DMS 273 (cell line): ENCODE results near the gene TMC1.

Experiments
- DNase-seq: peaks from one replicate; lab custom pipeline; 2025; ENCODE audit not compliant: unreplicated experiment; lab: John Stamatoyannopoulos, UW

Gene TMC1

DNA sequence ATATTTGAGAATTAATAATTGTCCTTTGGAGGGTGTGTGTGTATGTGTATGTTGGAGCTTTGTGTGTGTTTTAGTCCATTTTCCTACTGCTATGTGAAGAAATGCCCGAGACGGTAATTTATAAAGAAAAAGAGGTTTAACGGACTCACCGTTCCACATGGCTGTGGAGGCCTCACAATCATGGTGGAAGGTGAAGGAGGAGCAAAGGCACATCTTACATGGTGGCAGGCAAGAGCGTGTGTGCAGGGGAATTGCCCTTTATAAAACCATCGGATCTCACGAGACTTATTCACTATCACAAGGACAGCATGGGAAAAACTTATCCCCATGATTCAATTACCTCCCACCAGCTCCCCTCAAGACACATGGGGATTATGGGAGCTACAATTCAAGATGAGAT, 44.1 kb downstream of the TMC1 start:
- no peak for DNase-seq

DNA sequence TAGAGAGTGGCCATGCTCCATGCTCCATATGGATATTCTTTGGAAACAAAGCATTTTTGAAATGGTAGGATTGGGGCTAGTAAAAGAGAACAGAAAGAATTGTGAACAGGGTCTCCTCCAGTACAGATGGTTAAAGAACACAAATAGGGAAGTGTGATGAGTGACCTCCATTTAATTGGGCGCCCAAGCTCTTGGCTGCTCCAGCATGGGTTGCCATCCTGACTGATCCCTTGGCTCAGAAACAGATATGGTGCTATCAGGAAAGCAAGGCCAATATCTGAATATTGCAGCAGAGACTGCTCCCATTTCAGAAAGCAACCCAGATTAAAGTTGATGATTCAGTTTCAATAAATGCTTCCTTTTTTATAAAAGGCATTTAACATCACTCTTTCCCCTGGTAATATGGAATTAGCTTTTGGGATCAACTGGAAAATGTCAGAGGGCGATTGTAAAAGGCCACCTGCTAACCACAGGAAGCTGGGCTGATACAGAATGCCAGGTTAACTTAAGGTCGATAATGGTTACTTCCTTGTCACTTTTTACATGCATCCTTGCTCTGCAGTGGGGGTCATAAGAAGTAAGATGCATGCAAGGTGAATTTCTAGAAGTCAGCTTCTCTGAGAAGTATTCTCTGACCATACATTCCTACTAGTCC, 52.9 kb downstream of the TMC1 start:
- no peak for DNase-seq

DNA sequence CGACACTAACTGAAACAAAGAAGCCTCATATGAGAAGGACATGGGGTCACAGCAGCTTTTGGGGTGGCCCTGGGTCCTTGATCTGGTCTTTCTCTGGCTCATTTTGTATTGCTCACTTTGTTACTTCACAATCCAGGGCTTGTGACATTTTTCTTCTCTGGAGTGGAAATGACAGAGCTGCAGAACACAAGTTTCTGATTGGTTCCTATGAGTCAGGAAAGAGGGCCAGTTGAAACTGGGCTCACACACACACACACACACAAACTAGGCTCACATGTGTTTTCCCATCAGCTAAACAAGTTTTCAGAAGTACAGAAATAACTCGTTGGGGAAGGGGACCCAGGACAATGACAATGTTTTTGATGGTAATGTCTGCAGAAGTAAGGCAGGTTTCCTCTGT, 54.3 kb downstream of the TMC1 start:
- DNase-seq: no peak

DNA sequence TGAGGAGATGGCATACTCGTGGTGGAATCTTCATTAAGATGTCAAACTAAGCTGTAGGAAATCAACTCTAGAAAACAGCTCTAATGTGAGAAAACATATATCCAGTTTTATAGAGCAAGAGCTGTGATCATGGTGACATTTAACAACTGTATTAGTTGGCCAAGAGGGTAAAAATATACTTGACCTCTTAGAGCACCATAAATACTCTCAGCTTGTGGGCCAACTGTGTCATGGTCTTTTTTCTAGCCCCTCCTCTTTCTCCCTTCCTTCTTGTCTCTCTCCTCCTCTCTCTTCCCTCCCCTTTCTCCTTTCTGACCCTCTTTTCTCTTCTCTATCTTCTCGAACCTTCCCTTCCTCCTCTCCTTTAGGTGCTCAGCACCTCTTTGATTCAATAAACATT, 54.7 kb downstream of the TMC1 start:
- DNase-seq: no peak

DNA sequence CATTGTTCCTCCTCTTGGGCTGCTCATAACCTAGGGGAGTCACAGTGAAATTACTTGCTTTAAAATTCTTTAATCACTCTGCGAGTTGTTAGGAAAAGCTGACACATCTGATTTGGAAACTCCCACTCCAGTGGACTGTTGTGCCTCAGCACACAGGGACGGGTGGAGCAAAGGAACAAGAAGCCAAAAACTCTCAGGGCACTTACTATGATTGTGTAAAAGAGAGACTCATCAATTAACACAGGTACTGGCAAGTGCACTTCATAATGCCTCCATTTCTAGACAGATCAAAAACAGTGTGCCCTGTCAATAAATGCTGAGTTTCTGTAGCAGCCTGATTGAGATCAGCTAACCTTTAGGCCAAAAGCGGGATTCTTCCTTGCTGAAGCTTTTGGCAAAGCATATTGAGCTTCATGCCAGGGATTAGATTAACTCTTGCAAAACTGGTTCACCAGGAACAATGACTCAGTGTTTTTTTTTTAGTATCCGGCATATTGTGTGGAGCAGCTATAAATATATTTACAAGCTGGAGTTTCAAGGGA, 55.9 kb downstream of the TMC1 start:
- DNase-seq: peak; percentile 21

DNA sequence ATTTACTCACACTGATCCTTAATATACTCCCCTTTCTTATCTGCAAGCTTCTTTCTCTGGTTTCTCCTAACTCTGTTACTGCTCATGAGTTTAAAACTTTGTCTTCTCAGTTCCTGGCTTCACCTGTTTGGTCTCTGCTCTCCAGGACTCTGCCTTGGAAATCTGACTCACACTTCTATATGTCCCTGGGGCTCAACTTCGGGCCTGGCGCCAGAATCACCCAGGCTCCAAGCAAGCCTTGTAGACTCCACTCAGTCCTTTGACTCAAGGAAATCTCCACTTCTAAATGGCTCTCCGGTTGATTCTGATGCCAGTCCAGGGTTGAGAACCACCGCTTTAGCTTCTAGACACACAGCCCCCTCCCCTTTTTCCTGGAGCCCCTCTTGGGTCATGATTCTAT, 57.8 kb downstream of the TMC1 start:
- peak; percentile 50 for DNase-seq

DNA sequence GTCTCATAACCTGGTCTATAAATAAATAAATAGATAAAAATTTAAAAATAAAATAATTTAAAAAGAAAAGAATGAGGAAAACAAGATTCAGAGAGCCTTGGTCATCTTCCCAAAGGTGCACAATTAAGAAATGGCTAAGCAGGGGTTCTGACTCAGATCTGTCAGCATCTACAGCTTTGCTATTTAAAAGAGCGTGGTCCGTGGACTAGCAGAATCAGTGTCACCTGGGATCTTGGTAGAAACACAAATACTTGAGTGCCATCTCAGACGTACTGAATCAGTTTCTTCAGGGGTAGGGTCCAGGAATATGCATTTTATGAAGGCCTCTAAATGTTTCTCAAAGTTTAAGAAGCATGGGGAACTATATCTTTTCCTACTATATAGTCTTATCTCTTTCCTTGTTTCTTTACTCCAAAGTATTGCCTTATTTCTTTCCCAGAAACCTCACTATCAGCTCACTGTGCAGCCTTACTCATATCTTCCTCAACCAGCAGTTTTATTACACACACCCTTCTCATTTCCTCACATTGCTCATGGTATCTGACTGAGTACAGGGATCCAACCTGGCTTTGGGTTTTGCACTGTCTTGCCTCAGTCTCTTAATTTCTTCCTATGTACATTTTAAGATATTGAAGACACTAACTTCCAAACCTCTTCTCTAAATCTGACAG, 58.6 kb downstream of the TMC1 start:
- no peak for DNase-seq

DNA sequence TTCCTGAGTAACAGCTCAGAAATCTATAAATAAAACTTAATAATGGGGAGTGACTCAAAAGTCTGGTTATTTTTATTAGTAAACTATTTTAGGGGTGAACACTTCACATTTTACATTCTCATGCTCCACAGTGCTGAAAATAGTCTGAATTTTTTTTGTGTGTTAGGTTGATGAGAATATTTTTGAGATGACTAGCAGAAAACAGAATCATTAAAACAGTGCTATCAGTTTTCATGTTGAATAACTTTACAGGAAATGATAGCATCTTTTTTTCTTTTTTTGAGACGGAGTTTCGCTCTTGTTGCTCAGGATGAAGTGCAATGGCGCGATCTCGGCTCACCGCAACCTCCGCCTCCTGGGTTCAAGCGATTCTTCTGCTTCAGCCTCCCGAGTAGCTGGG, 60.3 kb downstream of the TMC1 start:
- DNase-seq: no peak

DNA sequence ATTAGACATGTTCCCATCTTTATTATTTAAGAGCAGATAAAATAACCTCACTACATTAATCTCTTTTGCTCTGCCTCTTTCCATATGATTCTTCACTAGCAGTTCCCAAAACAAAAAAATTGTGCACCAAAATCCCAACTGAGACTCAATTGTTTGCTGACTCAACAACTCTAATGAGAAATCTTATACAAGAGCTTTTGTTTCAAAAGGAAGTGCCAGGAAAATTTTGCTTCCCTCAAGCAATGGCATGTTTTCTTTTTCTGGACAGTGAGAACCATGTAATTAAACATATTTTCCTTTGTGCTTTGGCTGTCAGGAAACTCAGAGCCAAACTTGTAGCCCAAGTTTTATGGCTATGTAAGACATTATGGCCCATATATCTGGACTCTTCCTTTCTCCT, 62.0 kb downstream of the TMC1 start:
- no peak for DNase-seq

DNA sequence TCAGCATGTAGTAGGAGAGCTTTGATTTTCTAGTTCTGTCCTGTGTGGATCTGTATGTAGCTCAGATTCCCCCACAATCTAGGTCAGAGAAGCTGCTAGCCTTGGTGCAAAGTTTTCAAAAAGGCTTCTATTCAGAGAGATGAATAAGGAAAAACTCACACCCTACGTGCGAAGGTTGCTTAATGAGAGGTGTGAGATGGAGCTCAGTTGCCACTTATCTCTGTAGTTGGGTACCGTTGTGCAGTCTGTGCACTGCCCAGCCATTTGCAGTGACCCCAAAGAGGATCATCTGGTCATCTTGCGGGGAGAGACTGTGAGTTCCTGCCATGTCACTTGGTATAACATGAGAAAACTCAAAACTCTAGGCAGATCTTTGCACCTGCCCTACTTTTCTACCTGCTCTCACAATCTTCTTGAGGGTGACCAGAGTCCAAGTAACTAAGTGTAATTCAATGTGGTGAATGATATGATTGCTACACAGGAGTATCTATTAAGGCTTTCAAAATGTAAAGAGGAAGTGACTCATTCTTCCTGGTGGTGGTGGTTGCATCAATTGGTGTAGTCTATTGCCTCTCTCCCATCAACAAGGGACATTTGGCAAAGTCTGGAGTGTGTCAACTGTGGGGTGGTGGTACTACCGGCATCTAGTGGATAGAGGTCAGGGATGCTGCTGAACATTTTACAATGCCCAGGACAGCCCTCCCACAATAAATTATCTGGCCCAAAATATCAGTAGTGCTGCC, 65.2 kb downstream of the TMC1 start:
- no peak for DNase-seq

DNA sequence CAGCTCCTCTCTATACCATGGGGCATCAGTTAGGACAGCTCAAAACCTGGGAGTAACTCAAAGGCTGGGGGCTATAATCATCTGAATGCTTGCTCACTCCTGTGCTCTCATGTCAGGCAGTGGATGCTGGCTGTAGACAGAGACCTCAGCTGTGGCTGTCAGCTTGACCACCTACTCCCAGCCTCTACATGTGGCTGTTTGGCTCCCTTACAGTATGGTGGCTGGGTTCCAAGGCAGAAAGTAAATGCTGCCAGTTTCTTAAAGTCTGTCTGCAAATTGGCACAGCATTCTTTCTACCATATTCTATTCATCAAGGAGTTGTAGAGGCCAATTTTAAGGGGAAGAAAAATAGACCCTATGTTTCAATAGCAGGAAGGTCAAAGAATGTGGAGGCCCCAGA, 66.9 kb downstream of the TMC1 start:
- peak; percentile 49 for DNase-seq

DNA sequence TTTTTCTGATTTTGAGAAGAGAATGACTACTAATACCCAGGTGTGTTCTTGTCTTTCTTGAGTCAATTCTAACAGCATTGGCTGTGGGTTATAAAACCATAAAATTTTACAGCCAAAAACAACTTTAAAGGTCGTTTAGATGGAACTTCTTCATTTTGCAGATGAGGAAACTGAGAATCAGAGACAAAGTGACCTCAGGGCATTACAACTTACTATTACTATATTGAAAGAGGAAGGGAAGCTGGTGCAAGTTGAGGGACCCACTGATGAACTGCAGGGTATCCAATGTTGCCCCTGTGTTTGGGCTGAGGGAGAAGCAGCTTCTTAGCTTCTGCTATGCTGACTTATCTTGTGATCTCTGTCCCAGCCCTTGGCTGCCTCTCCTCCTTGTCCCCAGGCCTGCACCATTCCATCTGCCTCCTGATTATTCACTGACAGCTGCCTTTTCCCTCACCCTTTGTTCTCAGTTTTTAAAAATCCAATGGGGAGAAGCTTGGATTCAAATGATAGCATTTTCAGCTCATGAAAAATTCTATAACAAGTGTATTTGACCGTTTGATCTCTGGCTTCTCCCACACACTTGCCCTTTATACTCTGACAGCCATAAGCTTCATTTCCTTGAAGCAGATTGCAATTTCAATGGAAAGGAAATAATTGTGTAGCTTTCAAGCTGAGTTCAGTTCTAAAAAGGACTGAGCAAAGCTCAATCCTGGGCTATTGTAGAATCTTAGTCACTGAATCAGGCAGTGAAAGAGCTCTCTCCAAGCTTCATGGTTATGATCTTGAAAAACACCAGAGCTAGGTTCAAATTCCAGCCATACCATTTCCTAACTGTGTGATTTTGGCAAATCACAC, 68.5 kb downstream of the TMC1 start:
- DNase-seq: peak; percentile 57

DNA sequence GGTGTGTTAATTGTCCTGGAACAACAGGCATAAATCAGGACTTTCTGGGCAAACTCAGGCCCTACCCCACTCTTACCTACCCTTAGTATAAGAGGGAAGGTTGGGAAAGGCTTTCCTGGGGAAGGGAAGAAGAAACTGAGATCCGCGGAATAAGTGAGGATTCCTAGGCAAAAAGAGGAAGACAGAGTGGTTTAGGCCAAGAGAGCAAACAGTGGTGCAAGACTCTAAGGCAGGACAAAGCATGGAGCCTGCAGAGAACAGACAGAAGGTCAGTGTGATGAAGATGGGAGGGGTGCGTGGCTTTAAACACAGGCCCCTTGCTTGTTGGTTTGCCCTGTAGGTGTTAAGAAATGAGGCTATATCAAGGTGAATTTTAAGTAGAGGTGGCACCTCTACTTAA, 69.4 kb downstream of the TMC1 start:
- DNase-seq: no peak

DNA sequence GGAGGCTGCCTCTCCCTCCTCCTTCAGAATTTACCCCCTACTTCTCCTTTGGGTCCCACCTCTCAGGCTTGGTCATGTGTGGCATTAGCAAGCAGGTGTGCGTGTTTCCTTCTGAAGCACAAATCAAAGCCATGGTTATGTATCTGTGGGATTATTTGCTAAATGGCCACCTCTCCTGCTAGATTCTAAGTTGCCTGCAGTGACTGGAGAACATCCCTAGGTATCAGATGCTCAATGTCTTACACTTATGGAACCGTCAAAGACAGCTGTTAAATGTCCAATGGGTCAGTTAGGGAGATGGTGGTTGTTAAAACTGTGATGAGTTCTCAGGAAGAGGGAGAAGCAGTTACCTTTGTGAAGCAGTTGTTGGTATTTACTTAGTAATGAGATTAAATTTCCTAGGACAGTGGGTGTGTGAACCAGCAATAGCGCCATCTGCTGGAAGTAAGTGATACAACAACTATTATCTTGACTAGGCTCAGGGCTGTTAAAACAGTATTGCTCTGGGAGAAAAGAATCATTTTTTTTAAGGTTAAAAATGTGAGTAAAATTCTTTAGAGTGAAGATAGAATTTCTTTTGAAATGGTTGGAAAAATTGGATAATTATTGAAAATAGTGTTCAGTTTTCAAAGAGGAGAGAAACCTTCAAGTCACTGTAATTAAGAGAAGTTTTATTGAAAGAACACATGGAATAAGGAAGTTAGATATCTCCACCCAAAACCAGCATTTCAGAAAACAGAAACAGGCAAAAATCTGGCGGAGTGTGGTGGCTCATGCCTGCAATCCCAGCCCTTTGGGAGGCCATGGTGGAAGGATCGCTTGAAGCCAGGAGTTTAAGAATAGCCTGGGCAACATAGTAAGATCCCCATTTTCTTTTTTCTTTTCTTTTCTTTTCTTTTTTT, 71.3 kb downstream of the TMC1 start:
- DNase-seq: peak; percentile 69

DNA sequence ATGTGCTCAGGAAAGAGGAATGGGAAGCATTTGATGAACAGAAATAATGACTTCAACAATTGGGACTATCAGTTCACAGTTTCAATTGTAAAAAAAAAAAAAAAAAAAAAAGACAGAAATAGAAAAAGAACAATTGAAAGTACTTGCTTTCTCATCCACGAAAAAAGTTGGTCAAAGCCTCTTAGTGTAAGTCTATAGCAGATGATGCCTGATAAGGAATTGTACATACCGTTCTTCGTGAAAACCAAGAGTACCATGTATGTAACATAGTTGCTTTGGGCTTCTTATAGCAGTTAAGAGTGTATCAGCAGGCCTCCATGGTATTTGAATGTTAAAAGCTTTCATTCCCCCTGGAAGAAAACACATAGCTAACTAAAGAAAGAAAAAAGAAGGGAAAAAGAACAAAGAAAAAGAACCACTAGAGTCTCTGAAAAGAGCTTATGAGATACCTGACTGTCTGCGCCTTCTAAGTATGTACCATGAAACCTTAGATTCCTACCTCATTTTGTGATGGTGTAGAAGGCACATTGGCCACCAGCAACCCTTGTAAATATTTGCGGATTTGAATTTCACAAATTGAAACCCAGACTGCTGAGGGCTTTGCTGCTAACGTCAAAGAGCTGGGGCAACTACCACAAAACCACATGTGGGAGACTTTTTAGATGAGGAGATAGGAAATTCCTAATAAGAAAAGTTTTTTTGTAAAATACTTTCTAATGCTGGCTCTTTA, 75.2 kb downstream of the TMC1 start:
- DNase-seq: no peak

DNA sequence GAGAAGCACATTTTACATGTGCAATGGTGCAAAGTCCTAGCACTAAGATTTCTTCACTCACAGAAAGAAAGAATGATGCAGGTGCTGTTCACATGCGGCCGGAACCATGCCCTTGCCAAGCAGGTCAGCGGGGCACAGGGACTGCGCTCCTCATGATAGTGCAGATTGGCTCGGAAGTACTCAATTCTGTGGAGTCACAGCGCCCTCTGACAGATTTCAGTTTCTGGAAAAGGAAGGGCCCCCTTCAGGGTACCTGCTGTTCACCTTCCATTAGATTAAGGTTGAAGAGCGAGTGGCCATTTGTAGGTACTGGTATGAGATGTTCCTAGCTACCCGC, 75.7 kb downstream of the TMC1 start:
- no peak for DNase-seq

DNA sequence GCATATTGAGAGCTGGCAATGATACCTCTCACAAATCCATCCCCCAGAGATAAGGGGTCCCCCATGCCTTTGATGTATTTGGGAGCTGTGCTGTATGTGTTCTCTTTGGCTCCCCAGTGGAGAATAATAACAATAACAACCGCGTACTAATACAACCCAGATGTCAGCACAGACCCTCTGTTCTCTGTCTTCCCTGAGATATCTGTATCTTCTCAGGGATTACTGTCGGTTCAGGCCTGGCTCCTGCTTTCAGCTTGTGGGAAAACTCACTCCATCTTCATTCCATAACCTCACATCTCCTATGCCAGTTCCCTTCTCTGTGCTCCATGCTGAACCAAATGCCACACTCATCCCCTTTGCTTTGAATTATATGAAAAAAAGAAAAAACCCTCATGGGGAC, 76.2 kb downstream of the TMC1 start:
- no peak for DNase-seq

DNA sequence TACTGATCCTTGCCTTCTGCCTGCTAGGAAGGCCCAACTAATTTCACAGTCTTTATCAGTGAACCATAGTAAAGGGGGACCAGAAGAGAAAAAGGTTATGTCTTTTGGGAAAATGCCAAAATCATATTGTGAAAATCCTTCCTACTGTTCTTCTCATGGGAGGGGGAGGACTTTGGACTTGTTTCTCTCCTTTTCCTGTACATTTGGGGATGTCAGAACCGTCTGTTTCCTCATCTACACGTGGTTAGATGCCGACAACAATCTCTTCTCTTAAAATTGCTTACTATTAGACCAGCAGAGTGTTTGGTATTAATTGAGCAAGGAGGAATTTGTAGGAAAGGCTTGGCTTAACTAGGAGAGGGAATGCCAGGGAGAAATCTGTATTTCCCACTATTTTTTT, 77.2 kb downstream of the TMC1 start:
- no peak for DNase-seq

DNA sequence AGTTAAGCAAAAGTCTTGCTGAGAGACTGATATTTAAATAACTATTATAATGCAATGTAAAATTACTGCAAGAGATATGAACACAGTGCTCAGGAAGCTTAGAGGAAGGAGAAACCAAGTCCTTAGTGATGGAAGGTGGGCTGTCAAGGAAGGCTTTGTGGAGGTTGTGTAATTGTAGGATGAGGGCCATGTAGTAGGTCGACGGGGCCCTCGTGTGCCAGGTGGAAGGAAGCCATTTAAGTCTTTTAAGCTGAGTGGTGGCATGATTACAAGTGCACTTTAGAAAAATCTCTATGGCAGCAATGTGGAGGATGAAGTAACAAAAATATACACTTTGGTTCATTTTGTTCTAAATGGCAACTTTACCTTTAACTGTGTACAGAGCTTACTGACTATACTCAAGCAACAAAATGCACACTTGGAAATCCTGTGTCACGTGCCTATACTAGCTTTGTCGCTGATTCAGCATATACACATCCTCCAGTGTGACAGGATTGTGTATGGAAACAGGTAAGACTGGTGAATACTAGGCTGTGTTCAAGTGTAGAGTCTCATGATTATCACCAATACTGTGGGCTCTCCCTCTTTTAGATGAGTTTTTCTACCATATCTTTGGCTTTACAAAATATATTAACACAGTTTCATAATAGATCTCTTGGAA, 78.6 kb downstream of the TMC1 start:
- DNase-seq: peak; percentile 18
